ENCODE measurements around the gene ARMCX1. TPM values are rescaled to one million over a fixed set of nuclear protein-coding genes. Genes with fewer than 3 reads are reported as not detected.
A peak's percentile ranks its signal among the peaks of the same experiment; 100 is the strongest.

The ARMCX1 gene
- total and polyA plus RNA-seq, 7 donors: 8.7 to 46.9 (median 18.7) TPM

- no peak overlapping the region for H3K27ac ChIP-seq
- ATAC-seq (no peak), DNase-seq (no peak)
- intact Hi-C loops (cut with DNase I): no loop called here
- no peaks in the 10 kb centered on the region for H3K27me3 ChIP-seq (ENCODE audit: insufficient read depth in 3 of 3, low read length in 2 of 3)
- H3K4me3 ChIP-seq: no peak overlapping the region
- no peak for TF ChIP-seq CTCF (IDR thresholded peaks at IDR 0.05)
- WGBS, 3 donors: 82 to 98% (median 96%) methylated on average over 19 to 25 of the region's 25 CpGs
- no peaks in the 10 kb centered on the region for H3K4me1 ChIP-seq
- H3K9me3 ChIP-seq: no peaks in the 10 kb centered on the region
- H3K36me3 ChIP-seq (ENCODE audit: insufficient read depth in 1 of 2, low read depth in 1 of 2): no peaks in the 10 kb centered on the region
Measured at GRCh38 chrX:101539116-101539515, 11.2 kb upstream of the ARMCX1 start.

- whole genome bisulfite sequencing, 3 donors: 0 to 29% (median 1%) methylated on average over 21 to 26 of the region's 26 CpGs
- intact Hi-C loops (cut with DNase I): loop anchor here in 1 of 2 donors (5.0 kb wide), 1 partner anchor 134 kb away; no protein-coding TSS in a partner anchor
Measured at GRCh38 chrX:101550751-101551379, 518 bp downstream of the ARMCX1 start.

GRCh38 chrX:101551380-101551767, 1.0 kb downstream of the ARMCX1 start:
- intact Hi-C loops (cut with DNase I): loop anchor here in 1 of 2 donors (5.0 kb wide), 1 partner anchor 134 kb away; no protein-coding TSS in a partner anchor
- ATAC-seq: no peak
- H3K4me1 ChIP-seq: no peaks in the 10 kb centered on the region
- peak overlapping the region; percentile 75 for H3K27ac ChIP-seq
- peaks cover 0 to 7% of the 10 kb centered on the region in 2 donors for H3K36me3 ChIP-seq (ENCODE audit: insufficient read depth in 1 of 2, low read depth in 1 of 2)
- DNase-seq: no peak
- peak overlapping the region; percentile 65 for H3K4me3 ChIP-seq
- no peak for TF ChIP-seq CTCF (IDR thresholded peaks at IDR 0.05)
- H3K9me3 ChIP-seq: no peaks in the 10 kb centered on the region
- H3K27me3 ChIP-seq (ENCODE audit: insufficient read depth in 3 of 3, low read length in 2 of 3): no peaks in the 10 kb centered on the region
- 19 to 43% (median 20%) methylated on average over 10 of the region's 10 CpGs for WGBS, 3 donors

More at GRCh38 chrX:101550751-101551379, 518 bp downstream of the ARMCX1 start:
- Histone ChIP-seq H3K27me3 (ENCODE audit: insufficient read depth in 3 of 3, low read length in 2 of 3) (no peaks in the 10 kb centered on the region), H3K36me3 (ENCODE audit: insufficient read depth in 1 of 2, low read depth in 1 of 2) (peaks cover 0 to 7% of the 10 kb centered on the region in 2 donors), H3K27ac (peak overlapping the region; percentile 75), H3K9me3 (no peaks in the 10 kb centered on the region), H3K4me1 (no peaks in the 10 kb centered on the region), H3K4me3 (peak overlapping the region; percentile 65)
- no peak for TF ChIP-seq CTCF (IDR thresholded peaks at IDR 0.05)
- ATAC-seq (peak; percentile 49 to 80 (median 62)), DNase-seq (peak; percentile 52 to 61)

DNA sequence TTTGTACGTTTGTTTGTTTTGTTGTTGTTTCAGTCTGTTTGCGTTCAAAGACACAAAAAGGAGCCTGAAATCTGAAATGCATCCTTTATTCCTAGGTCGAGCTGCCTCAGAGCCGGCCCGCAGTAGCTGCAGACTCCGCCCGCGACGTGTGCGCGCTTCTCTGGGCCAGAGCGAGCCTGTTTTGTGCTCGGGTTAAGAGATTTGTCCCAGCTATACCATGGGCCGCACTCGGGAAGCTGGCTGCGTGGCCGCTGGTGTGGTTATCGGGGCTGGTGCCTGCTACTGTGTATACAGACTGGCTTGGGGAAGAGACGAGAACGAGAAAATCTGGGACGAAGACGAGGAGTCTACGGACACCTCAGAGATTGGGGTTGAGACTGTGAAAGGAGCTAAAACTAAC, 2.4 kb downstream of the ARMCX1 start:
- WGBS, 3 donors: 82 to 94% (median 92%) methylated on average over 23 of the region's 23 CpGs

More for the DNA sequence above, 2.4 kb downstream of the ARMCX1 start:
- intact Hi-C loops (cut with DNase I): loop anchor here in 1 of 2 donors (5.0 kb wide), 1 partner anchor 135 kb away; no protein-coding TSS in a partner anchor
- Histone ChIP-seq H3K27me3 (ENCODE audit: insufficient read depth in 3 of 3, low read length in 2 of 3) (no peaks in the 10 kb centered on the region), H3K4me1 (no peaks in the 10 kb centered on the region), H3K27ac (no peak overlapping the region), H3K36me3 (ENCODE audit: insufficient read depth in 1 of 2, low read depth in 1 of 2) (peaks cover 0 to 7% of the 10 kb centered on the region in 2 donors), H3K9me3 (no peaks in the 10 kb centered on the region), H3K4me3 (no peak overlapping the region)
- TF ChIP-seq CTCF (IDR thresholded peaks at IDR 0.05): no peak
- DNase-seq (no peak), ATAC-seq (no peak)

Measured in psoas muscle (tissue), 8 donors.